ENCODE measurements around the gene SNX9.

- TF ChIP-seq CTCF (IDR thresholded peaks at IDR 0.05) (no peak), POLR2A (IDR thresholded peaks at IDR 0.05) (no peak)
Measured at GRCh38 chr6:157787080-157787479, 36.0 kb upstream of the SNX9 start.

All from body of pancreas (tissue), 4 donors.